PC-9 (cell line): ENCODE measurements around the gene SARNP.

Experiments used
- CTCF ChIP-seq: fragments of 200-600 bp; sonication (generic); conservative IDR thresholded peaks from 2 replicates; pipeline ENCODE4 v1.6.1; 2017; ENCODE audit warnings: mixed run types, antibody characterized with exemption, mild to moderate bottlenecking, moderate library complexity
- EZH2 ChIP-seq: fragments of 200-600 bp; sonication (generic); IDR thresholded peaks from 2 replicates; pipeline ENCODE4 v1.8.0; 2017; ENCODE audit warnings: antibody characterized with exemption, low read depth

- TF ChIP-seq EZH2 (no peak), CTCF (no peak)
Observed at GRCh38 chr12:55824726-55825125, 7.2 kb upstream of the SARNP start.
